ENCODE measurements around the gene ALDH2. TPM values are rescaled to one million over a fixed set of nuclear protein-coding genes. Genes with fewer than 3 reads are reported as not detected.
"Not testable (repeated sequence)": the region's sequence is repeated elsewhere in the genome, so short reads cannot be mapped to it uniquely, and the experiment has no call there.

Gene ALDH2
- total RNA-seq, 1 donor from 2014 or later = 3.2 TPM

- DNase-seq (ENCODE audit: low read depth) = no peak
These were observed 58.8 kb downstream of the ALDH2 start for GRCh38 chr12:111825509-111825908.

- peak; percentile 45 for DNase-seq (ENCODE audit: low read depth)
These were observed 59.6 kb downstream of the ALDH2 start for GRCh38 chr12:111826316-111826715.

GRCh38 chr12:111826992-111827391 lies 60.3 kb downstream of the ALDH2 start:
- no peak for DNase-seq (ENCODE audit: low read depth)

- DNase-seq (ENCODE audit: low read depth) = no peak
These were observed 61.2 kb downstream of the ALDH2 start for GRCh38 chr12:111827907-111828306.

- no peak for DNase-seq (ENCODE audit: low read depth)
These were observed 61.7 kb downstream of the ALDH2 start for GRCh38 chr12:111828338-111828979.

- not testable (repeated sequence) for DNase-seq (ENCODE audit: low read depth)
These were observed 62.9 kb downstream of the ALDH2 start for GRCh38 chr12:111829635-111830034.

- not testable (repeated sequence) for DNase-seq (ENCODE audit: low read depth)
These were observed 68.1 kb downstream of the ALDH2 start for GRCh38 chr12:111834740-111835386.

- not testable (repeated sequence) for DNase-seq (ENCODE audit: low read depth)
These were observed 68.9 kb downstream of the ALDH2 start for GRCh38 chr12:111835531-111836181.

- DNase-seq (ENCODE audit: low read depth) = peak; percentile 11
These were observed 71.6 kb downstream of the ALDH2 start for GRCh38 chr12:111838353-111838752.

- DNase-seq (ENCODE audit: low read depth) = no peak
These were observed 74.1 kb downstream of the ALDH2 start for GRCh38 chr12:111840807-111841206.

GRCh38 chr12:111841236-111841749 lies 74.6 kb downstream of the ALDH2 start:
- DNase-seq (ENCODE audit: low read depth) = peak; percentile 9

GRCh38 chr12:111841750-111842555 lies 75.2 kb downstream of the ALDH2 start, which contains the start of gene MAPKAPK5:
MAPKAPK5 (plus strand) TSS chr12:111842228; CDS start chr12:111842734, 506 bp downstream.
- peak; percentile 94 for DNase-seq (ENCODE audit: low read depth)

- peak; percentile 8 for DNase-seq (ENCODE audit: low read depth)
These were observed 76.0 kb downstream of the ALDH2 start for GRCh38 chr12:111842556-111843396.

- DNase-seq (ENCODE audit: low read depth) = no peak
These were observed 79.3 kb downstream of the ALDH2 start for GRCh38 chr12:111846016-111846415.

GRCh38 chr12:111850526-111850925 lies 83.8 kb downstream of the ALDH2 start:
- DNase-seq (ENCODE audit: low read depth) = no peak

- DNase-seq (ENCODE audit: low read depth) = no peak
These were observed 91.5 kb downstream of the ALDH2 start for GRCh38 chr12:111858186-111858585.

- no peak for DNase-seq (ENCODE audit: low read depth)
These were observed 92.0 kb downstream of the ALDH2 start for GRCh38 chr12:111858778-111859177.

GRCh38 chr12:111864913-111865312 lies 98.2 kb downstream of the ALDH2 start:
- DNase-seq (ENCODE audit: low read depth) = no peak

All from myocyte (in vitro differentiated cells).